Breast epithelium (tissue), 3 donors: ENCODE data around the gene FSD1.

Experiments
- CTCF ChIP-seq, 3 donors: fragments of 450-650 bp; IDR thresholded peaks; one replicate each; pipeline ENCODE4 v1.5.1; 2016 to 2017; ENCODE audit warnings: antibody characterized with exemption in 3 of 3, mild to moderate bottlenecking in 3 of 3, moderate library complexity in 3 of 3
- POLR2A ChIP-seq: fragments of 450-650 bp; IDR thresholded peaks from one replicate; pipeline ENCODE4 v1.6.1; 2016; ENCODE audit warnings: antibody characterized with exemption, mild to moderate bottlenecking, moderate library complexity
- POLR2AphosphoS5 ChIP-seq, 3 donors: sonication (generic); formaldehyde crosslinking; IDR thresholded peaks; one replicate each; pipeline ENCODE4 v1.6.1; 2017; ENCODE audit warnings: antibody characterized with exemption in 3 of 3

- no peak for TF ChIP-seq POLR2A
- no peak for TF ChIP-seq CTCF (IDR thresholded peaks at IDR 0.05)
- no peak for TF ChIP-seq POLR2AphosphoS5 (IDR thresholded peaks at IDR 0.05)
Observed at GRCh38 chr19:4305659-4306058, 1.3 kb downstream of the FSD1 start.
